HepG2 (cell line): ENCODE measurements around the gene RIPK3. TPM values are rescaled to one million over a fixed set of nuclear protein-coding genes. Genes with fewer than 3 reads are reported as not detected.

ENCODE experiments used
- AHR ChIP-seq: IDR thresholded peaks from 2 replicates; pipeline ENCODE4 v1.6.1; 2018; ENCODE audit warnings: missing genetic modification reagents, missing compliant biosample characterization
- ARNT ChIP-seq: fragments of 450-650 bp; IDR thresholded peaks from 2 replicates; pipeline ENCODE4 v1.6.1; 2017
- BCL6 ChIP-seq: IDR thresholded peaks from 2 replicates; pipeline ENCODE4 v1.6.1; 2016; ENCODE audit warnings: missing genetic modification reagents, missing compliant biosample characterization
- CCDC6 ChIP-seq: sonication (generic); formaldehyde crosslinking; IDR thresholded peaks from 2 replicates; pipeline ENCODE4 v1.8.1; 2022; ENCODE audit warnings: mild to moderate bottlenecking, missing genetic modification reagents, moderate library complexity
- DDIT3 ChIP-seq: sonication (generic); formaldehyde crosslinking; IDR thresholded peaks from 2 replicates; pipeline ENCODE4 v1.4.0; 2020; ENCODE audit warnings: mild to moderate bottlenecking, missing genetic modification reagents
- DMTF1 ChIP-seq: sonication (generic); formaldehyde crosslinking; IDR thresholded peaks from 2 replicates; pipeline ENCODE4 v1.4.0; 2020; ENCODE audit warnings: mild to moderate bottlenecking, missing genetic modification reagents
- ISL2 ChIP-seq: sonication (generic); formaldehyde crosslinking; IDR thresholded peaks from 2 replicates; pipeline ENCODE4 v1.5.0; 2020; ENCODE audit warnings: missing genetic modification reagents
- PCBP2 ChIP-seq: fragments of 200-400 bp; formaldehyde crosslinking; optimal IDR thresholded peaks from 2 replicates; pipeline ENCODE3; 2018; ENCODE audit warnings: low read length, low read depth; ENCODE audit not compliant: poor library complexity, severe bottlenecking
- ZBTB39 ChIP-seq: sonication (generic); formaldehyde crosslinking; IDR thresholded peaks from 2 replicates; pipeline ENCODE4 v1.5.0; 2020; ENCODE audit warnings: missing genetic modification reagents
- ZNF282 ChIP-seq: fragments of 450-650 bp; IDR thresholded peaks from 2 replicates; pipeline ENCODE4 v1.6.1; 2018; ENCODE audit not compliant: partially characterized antibody
- ZNF296 ChIP-seq: sonication (generic); formaldehyde crosslinking; conservative IDR thresholded peaks from 2 replicates; pipeline ENCODE4 v1.5.0; 2020; ENCODE audit warnings: mild to moderate bottlenecking, missing genetic modification reagents
- ZNF350 ChIP-seq: sonication (generic); formaldehyde crosslinking; IDR thresholded peaks from 2 replicates; pipeline ENCODE4 v1.4.0; 2020; ENCODE audit warnings: mild to moderate bottlenecking, low read depth, missing genetic modification reagents, borderline replicate concordance
- ZNF740 ChIP-seq: sonication (generic); formaldehyde crosslinking; IDR thresholded peaks from 2 replicates; pipeline ENCODE4 v1.4.0; 2020; ENCODE audit warnings: missing genetic modification reagents
- ZNF781 ChIP-seq: sonication (generic); formaldehyde crosslinking; IDR thresholded peaks from 2 replicates; pipeline ENCODE4 v1.5.1; 2020; ENCODE audit warnings: borderline replicate concordance, mild to moderate bottlenecking, missing genetic modification reagents; ENCODE audit errors: not compliant biosample characterization
- polyA plus RNA-seq, 8 experiments: library from polyadenylated mRNA; depleted of rRNA in 3 of 8; stranded (reverse) in 7 of 8; unstranded in 1 of 8; fragments of >200 nt; fragmentation: Illumina TruSeq in 4 of 8; extraction: Trizol in 4 of 8; gene quantifications; 2 replicates each; pipeline versions ENCODE4 v1.2.1 to v1.2.3, GENCODE V29; 2011 to 2016; ENCODE audit warnings: low read depth in 4 of 8, missing spikeins in 1 of 8, mixed read lengths in 1 of 8; ENCODE audit not compliant: insufficient read depth in 1 of 8
- total RNA-seq, 5 experiments: library from RNA; depleted of rRNA; stranded (reverse); fragments of >200 nt; fragmentation: Illumina TruSeq; extraction: Trizol; gene quantifications; 2 replicates each; pipeline ENCODE4 v1.2.3, GENCODE V29; 2016; ENCODE audit warnings: low read depth in 1 of 5
- TF ChIP-seq, protein P1 (sequence below): sonication (generic); formaldehyde crosslinking; IDR thresholded peaks from 2 replicates; pipeline ENCODE4 v1.4.0; 2020; ENCODE audit warnings: mild to moderate bottlenecking, missing genetic modification reagents
- TF ChIP-seq, protein P2 (sequence below): sonication (generic); formaldehyde crosslinking; IDR thresholded peaks from 2 replicates; pipeline ENCODE4 v1.8.0; 2023; ENCODE audit warnings: mild to moderate bottlenecking, missing genetic modification reagents
- TF ChIP-seq, protein P3 (sequence below): sonication (generic); formaldehyde crosslinking; IDR thresholded peaks from 2 replicates; pipeline ENCODE4 v1.5.1; 2020; ENCODE audit warnings: mild to moderate bottlenecking, missing genetic modification reagents, moderate library complexity

RIPK3 gene
- total and polyA plus RNA-seq, 2 of the 13 experiments (the other 11 are each of a cell fraction or from before 2014, with no cell fraction given), result not detected

DNA sequence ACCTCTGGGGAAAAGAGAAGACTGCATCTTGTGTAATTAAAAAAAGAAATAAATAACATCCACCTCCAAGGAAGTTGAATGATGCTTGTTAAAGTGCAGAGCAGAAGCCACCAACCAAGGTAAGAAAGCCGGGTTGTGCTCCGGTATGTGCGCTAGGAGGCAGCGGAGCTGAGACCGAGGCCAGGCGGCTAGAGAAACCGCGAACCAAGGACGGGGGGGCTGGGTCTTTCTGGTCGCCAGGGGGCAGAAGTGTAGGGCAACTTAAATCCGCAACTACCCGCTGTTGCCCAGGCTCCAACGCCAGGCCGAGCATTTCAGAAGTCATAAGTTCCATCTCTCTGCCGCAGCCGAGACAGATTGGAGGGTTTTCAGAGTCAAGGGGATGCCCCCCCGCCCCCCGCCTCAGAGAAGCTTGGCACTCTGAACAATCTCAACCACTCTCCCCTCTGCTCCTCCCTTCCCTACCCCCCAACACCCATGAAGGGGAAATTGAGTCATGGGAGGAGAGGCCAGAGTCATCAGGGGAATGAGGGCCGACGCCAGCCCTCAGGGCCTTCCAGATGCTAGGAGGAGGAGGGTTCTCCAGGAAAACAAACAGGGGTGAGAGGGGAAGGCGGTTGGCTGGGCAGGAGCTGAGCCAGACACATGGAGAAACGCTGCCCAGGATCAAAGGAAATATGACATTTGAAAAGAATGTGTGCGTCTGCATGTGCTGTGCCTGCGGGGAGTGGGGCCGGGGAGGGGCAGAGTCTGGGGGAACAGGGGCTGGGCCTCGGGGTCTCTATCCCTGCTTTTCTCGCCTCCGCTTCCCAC lies 26.0 kb upstream of the RIPK3 start (continued):
- TF ChIP-seq ISL2 (CRISPR knock-in tag) (peak; percentile 78), ZNF740 (peak; percentile 98), BCL6 (CRISPR knock-in tag) (peak; percentile 50; the same call in 1 of the 2 replicates), ZNF296 (no peak), CCDC6 (CRISPR knock-in tag) (no peak; the same call in 1 of the 2 replicates), ZNF282 (no peak), ZNF781 (CRISPR knock-in tag) (peak; percentile 24), ZNF350 (CRISPR knock-in tag) (peak; percentile 90; the same call in 1 of the 2 replicates), DDIT3 (CRISPR knock-in tag) (no peak), PCBP2 (peak; percentile 87), ZBTB39 (0 out of 2 replicates have a peak, but pooled peaks have one; percentile 55), AHR (CRISPR knock-in tag) (peak; percentile 98), DMTF1 (CRISPR knock-in tag) (no peak), ARNT (no peak)
- TF ChIP-seq, protein P1, sequence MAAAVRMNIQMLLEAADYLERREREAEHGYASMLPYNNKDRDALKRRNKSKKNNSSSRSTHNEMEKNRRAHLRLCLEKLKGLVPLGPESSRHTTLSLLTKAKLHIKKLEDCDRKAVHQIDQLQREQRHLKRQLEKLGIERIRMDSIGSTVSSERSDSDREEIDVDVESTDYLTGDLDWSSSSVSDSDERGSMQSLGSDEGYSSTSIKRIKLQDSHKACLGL (CRISPR knock-in tag), result 0 out of 2 replicates have a peak, but pooled peaks have one; percentile 29
- TF ChIP-seq, protein P2, sequence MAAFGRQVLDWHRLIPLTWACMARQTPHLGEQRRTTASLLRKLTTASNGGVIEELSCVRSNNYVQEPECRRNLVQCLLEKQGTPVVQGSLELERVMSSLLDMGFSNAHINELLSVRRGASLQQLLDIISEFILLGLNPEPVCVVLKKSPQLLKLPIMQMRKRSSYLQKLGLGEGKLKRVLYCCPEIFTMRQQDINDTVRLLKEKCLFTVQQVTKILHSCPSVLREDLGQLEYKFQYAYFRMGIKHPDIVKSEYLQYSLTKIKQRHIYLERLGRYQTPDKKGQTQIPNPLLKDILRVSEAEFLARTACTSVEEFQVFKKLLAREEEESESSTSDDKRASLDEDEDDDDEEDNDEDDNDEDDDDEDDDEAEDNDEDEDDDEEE, result peak; percentile 60; the same call in 1 of the 2 replicates
- TF ChIP-seq, protein P3, sequence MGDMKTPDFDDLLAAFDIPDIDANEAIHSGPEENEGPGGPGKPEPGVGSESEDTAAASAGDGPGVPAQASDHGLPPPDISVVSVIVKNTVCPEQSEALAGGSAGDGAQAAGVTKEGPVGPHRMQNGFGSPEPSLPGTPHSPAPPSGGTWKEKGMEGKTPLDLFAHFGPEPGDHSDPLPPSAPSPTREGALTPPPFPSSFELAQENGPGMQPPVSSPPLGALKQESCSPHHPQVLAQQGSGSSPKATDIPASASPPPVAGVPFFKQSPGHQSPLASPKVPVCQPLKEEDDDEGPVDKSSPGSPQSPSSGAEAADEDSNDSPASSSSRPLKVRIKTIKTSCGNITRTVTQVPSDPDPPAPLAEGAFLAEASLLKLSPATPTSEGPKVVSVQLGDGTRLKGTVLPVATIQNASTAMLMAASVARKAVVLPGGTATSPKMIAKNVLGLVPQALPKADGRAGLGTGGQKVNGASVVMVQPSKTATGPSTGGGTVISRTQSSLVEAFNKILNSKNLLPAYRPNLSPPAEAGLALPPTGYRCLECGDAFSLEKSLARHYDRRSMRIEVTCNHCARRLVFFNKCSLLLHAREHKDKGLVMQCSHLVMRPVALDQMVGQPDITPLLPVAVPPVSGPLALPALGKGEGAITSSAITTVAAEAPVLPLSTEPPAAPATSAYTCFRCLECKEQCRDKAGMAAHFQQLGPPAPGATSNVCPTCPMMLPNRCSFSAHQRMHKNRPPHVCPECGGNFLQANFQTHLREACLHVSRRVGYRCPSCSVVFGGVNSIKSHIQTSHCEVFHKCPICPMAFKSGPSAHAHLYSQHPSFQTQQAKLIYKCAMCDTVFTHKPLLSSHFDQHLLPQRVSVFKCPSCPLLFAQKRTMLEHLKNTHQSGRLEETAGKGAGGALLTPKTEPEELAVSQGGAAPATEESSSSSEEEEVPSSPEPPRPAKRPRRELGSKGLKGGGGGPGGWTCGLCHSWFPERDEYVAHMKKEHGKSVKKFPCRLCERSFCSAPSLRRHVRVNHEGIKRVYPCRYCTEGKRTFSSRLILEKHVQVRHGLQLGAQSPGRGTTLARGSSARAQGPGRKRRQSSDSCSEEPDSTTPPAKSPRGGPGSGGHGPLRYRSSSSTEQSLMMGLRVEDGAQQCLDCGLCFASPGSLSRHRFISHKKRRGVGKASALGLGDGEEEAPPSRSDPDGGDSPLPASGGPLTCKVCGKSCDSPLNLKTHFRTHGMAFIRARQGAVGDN (CRISPR knock-in tag), result peak; percentile 87
